ENCODE measurements around the gene METTL15.

DNA sequence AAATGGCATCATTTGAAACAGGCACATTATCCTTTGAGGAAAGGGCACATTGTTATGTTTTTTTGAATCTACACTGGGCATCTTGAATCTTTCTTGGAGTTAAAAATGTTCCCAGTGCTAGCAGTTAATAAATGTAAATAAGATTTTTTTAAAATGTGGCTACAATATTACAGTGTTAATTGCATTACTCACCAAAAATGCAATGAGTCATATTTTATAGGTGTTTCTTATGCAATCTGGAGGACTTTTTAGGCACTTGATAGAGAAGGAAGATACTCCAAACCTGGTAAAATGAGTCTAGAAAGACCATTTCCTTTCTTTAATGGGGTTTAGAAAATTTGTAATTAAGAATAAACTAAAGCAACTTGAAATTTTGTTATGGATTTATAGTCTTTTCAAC lies 238.0 kb downstream of the METTL15 start:
- TF ChIP-seq, protein P1, sequence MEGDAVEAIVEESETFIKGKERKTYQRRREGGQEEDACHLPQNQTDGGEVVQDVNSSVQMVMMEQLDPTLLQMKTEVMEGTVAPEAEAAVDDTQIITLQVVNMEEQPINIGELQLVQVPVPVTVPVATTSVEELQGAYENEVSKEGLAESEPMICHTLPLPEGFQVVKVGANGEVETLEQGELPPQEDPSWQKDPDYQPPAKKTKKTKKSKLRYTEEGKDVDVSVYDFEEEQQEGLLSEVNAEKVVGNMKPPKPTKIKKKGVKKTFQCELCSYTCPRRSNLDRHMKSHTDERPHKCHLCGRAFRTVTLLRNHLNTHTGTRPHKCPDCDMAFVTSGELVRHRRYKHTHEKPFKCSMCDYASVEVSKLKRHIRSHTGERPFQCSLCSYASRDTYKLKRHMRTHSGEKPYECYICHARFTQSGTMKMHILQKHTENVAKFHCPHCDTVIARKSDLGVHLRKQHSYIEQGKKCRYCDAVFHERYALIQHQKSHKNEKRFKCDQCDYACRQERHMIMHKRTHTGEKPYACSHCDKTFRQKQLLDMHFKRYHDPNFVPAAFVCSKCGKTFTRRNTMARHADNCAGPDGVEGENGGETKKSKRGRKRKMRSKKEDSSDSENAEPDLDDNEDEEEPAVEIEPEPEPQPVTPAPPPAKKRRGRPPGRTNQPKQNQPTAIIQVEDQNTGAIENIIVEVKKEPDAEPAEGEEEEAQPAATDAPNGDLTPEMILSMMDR (IDR thresholded peaks at IDR 0.05) = no peak
- TF ChIP-seq EZH2 (IDR thresholded peaks at IDR 0.05; ENCODE audit: borderline replicate concordance, insufficient read depth, low read depth, low read length, poor library complexity, severe bottlenecking) = no peak
